ENCODE measurements around the gene TACC2.
"Not testable (repeated sequence)": the region's sequence is repeated elsewhere in the genome, so short reads cannot be mapped to it uniquely, and the experiment has no call there.

TACC2 gene

DNA sequence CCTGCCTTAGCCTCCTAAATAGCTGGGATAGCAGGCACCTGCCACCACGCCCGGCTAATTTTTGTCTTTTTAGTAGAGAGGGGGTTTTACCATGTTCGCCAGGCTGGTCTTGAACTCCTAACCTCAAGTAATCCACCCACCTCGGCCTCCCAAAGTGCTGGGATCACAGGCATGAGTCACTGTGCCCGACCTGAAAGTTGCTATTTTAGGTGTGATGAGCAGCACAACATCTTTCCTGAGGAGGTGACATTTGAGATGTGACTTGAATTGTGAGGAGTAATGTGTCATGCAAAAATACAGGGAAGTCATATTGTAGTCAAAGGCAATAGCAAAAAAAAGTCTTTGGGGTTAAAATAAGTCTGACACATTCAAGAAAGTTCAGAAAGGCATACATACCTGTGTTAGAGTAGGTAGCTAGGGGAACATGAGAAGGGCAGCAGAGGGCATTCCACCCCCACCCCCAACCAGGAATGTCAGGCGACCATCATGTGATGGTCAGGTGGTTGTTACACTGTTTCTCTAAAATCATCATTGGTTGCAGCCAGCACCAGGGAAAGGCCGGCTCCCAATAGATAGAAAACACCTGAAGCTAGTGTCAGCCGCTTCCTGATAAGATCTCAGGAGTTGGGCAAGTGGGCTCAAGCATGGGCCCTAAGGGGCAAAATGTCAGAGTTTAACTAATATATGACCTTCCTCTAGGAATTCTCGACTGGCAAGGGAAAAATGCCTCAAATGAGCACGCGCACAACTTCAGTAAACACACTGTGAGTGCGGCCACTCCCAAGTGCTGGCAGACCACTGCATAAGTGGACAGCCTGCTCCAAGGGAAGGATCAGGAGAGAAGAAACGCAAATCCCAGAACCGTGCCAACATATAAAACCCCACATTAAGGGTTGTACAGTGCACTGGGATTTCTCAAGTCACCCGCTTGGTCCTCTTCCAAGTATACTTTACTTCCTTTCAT lies at the start of gene TACC2:
TSS of gene TACC2 (plus strand) at position 803 of the 964 bp plus-strand sequence. CDS start 32,819 bp downstream, outside the sequence.
- no peak for DNase-seq

DNA sequence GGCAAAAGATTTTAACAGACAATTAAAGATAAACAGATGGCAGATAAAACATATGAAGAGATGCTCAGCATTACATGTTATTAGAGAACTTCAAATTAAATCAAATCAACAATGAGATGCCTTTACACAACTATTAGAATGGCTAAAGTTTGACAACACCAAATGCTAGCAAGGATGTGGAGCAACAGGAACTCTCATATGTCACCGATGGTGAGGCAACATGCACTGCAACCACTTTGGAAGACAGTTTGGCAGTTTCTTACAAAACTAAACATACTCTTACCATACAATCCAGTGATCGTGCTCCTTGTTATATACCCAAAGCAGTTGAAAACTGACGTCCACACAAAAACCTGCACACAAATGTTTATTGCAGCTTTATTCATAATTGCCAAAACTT lies 47.4 kb upstream of the TACC2 start:
- no peak for DNase-seq

GRCh38 chr10:121942749-121943416 lies 46.1 kb upstream of the TACC2 start:
- DNase-seq, result peak; percentile 26

GRCh38 chr10:121947343-121948330 lies 41.3 kb upstream of the TACC2 start:
- DNase-seq, result no peak

- no peak for DNase-seq
Measured at GRCh38 chr10:121949049-121949448, 39.9 kb upstream of the TACC2 start.

DNA sequence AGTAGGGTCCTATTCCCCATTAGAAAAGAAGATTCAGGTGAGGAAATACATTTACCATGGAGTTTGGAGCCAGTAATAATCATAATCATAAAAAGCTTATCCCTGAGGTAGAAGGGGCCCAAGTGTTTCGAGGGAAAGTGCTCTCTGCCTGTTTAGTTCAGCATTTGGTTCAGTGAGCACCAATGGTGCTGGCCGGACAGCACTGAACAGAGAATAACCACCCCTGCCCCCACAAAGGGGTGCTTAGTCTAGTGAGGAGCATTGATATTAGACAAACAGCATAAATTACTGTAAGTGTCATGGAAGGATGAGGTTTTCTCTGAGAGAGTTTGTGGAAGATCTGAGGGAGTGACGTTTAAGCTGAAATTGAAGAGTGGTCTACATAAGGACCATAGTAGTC lies 39.5 kb upstream of the TACC2 start:
- DNase-seq, result no peak

- DNase-seq, result no peak
Measured at GRCh38 chr10:121952226-121952625, 36.7 kb upstream of the TACC2 start.

GRCh38 chr10:121956111-121957061 lies 32.6 kb upstream of the TACC2 start:
- no peak for DNase-seq

- no peak for DNase-seq
Measured at GRCh38 chr10:121959671-121960070, 29.3 kb upstream of the TACC2 start.

DNA sequence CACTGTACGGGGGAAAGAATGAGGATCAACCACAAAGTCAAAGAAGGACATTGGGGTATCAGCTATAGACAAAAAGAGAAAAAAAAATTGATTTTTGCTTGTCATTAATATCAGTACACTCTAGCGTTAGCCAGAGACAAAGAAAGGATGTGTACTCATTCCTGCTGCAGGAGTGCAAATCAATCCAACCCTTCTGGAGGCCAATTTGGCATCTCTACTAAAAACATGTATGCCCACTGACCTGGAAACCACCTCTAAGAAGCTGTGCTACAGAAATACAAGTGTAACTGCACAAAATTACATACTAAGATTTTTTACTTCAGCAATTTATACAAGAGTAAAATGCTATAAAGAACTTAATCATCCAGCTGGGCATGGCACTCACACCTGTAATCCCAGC lies 27.5 kb upstream of the TACC2 start:
- no peak for DNase-seq

- DNase-seq, result no peak
Measured at GRCh38 chr10:121965996-121966395, 23.0 kb upstream of the TACC2 start.

DNA sequence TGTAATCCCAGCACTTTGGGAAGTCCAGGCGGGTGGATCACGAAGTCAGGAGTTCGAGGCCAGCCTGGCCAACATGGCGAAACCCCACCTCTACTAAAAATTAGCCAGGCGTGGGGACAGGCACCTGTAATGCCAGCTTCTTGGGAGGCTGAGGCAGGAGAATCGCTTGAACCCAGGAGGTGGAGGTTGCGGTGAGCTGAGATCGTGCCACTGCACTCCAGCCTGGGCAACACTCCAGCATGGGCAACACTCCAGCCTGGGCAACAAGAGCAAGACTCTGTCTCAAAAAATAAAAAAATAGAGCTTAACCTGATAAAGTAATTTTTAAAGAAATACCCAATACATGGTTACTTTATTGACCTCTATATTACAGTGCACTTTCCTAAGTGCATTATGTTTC lies 19.9 kb upstream of the TACC2 start:
- DNase-seq, result not testable (repeated sequence)

DNA sequence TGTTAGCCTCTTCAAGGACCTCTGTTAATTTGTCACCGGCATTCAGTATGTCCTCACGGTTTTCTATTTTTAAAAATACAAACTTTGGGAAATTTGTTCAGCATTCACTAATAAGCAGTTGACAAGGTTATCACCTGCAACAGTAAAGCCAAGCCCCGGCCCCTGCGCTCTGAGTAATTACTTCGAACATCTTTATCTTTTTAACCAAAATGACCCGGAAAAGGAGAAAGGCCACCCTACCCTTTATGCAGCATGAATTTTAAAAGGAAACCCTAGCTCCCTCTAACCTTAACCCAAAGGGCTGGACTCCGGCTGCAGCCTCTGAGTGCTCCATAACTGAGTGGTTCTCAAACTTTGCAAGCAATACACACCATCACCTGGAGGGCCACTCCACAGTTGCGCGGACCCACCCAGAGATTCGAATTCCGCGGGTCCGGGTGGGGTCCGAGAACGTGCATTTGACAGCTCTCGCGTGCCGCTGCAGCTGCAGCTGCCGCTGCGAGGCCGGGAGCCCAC lies 14.9 kb upstream of the TACC2 start:
- DNase-seq, result no peak

DNA sequence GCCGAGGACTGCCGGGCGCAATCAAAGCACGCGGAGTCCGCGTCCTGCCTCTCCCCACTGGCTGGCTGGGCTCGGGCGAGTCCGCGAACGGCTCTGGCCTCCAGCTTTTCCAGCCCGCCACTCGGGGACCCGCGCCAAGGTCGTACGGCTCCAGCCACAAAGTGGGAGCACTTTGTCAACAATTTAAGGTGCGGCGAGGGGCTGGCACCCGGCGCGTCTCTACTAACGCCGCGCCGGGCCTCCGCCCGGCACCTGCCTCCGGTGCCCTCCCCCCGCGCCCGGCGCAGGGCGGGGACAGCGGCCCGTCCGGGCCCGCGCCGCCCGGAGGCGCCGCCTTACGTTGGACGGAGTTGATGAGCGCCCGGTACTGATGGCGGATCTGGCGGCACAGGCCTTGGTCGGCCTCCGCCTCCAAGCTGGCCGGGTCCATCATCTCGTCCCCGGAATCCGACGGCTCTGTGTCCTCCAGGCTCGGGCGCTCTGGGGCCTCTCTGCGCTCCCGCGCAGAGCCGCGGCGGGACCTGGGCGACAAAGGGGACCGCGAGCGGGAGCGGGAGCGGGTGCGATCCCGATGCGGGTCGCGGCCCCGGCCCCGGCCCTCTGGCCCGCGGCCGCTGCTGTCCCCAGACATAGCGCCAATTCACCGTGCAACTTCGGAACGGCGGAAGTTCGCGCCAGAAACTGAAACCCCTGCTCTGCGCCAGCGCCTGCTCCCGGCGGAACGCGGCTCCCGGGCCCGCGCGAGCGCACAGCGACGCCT lies 14.2 kb upstream of the TACC2 start, which contains the start of gene NSMCE4A:
TSS of gene NSMCE4A (minus strand) at position 683 of the 760 bp plus-strand sequence. CDS start at position 631, 52 bp downstream.
- DNase-seq, result peak; percentile 36

DNA sequence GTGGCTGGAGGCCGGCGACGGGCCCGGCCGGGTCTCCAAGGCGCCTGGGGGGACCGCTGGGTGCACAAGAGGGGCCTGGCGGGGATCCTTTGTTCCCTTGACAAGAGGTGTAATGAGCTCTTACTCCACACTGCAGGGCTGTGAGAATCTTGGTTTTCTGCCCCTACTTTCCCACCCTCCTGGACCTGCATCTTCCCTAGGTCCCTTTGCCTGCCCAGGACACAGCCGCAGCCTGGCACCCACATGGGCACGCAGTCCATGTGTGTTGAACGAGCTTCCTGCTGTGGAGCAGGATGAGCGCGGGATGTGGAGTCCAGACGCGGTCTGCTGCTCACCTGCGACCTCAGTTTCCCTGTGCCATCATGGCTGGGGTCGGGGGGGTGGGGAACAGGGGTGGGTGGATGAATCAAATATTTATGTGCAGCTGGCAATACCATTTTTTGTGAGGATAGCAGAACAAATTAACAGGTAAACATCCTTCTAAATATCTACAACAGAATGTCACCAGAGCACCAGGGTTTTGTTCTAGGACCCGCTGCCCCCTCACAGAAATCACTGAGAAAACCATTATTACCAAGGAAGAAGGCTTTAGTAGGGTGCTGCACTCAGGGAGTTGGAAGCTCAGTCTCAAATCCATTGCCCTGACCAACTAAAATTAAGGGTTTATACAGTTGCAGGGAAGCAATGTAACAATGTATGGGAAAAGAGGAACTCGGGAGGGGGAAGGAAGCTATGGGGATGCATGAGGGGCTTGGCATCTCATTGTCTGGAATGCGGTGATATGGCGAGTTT lies 13.5 kb upstream of the TACC2 start:
- DNase-seq, result no peak

DNA sequence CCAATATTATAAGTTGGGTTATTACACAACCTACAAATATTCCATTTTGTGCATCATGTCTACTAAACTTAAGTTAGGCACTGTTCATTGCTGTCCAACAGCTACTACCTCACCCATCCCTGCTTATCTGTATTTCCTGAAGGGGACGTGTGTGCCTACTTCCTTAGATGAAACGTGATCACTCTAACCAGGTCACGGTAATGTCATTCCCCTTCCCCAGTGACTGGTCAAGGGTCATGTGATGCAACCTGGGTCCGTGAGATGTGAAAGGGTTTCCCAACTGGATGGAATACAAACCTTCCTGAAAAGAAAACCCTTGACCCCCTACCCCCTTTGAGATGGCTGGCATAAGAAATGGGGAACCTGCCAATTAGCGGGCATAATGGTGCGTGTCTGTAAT lies 12.4 kb upstream of the TACC2 start:
- DNase-seq, result no peak

GRCh38 chr10:121978511-121978910 lies 10.5 kb upstream of the TACC2 start:
- DNase-seq, result no peak

DNA sequence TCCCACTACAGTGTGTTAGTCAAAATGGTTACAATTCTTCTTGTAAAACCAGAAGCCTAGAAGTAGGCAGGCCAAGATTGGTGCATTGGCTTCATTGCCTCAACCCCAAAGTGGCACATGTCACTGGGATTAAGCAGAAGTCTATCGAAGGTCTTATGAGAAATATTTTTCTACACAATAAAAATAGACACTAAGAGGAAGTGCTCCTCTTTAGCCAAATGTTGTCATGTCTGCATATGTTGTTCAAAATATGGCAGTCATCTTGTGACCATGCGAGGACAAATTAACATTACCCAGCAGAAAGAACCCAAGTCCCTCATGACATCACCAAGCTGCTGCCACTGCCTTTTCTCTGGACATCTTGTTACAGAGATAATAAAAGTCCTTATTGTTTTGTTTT lies 7.6 kb upstream of the TACC2 start:
- no peak for DNase-seq

DNA sequence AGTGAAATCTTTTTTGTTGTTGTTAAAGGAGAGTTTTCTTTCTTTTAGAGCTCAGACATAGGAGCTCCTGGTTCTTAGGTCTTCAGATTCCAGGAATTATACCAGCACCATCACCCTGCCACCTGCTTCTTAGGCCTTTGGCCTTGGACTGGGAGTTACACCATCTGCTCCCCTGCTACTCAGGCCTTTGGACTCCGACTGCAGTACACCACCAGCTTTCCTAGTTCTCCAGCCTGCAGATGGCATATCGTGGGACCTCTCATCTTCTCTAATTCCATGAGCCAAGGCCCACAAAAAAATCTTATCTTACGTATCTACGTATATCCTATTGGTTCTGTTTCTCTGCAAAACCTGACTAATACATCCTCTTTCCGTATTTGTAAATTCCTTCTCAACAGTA lies 5.1 kb upstream of the TACC2 start:
- DNase-seq, result no peak

DNA sequence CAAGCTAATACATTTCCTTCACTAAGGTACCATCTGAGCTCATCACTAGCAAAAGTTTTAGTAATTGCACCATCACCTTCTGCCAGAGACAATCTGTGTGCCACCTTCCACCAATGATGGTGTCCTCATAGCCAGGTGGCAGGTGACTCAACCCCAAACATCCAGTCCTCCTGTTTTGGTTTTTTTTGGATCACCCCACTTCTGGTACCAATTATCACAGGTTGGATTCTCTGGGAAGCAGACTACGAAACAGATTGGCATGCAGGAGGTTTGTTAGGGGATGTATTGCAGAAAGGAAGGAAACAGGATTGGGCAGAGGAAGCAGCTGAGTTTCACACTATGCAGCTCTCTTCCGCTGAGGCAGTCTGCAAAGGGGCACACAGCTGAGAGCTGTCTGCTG lies 4.5 kb upstream of the TACC2 start:
- no peak for DNase-seq

Data from amniotic stem cell (primary cell).